Gastrocnemius medialis (tissue), 4 donors: ENCODE measurements around the gene MKNK1. TPM values are rescaled to one million over a fixed set of nuclear protein-coding genes. Genes with fewer than 3 reads are reported as not detected.

Experiments
- ATAC-seq, 2 donors: fragments of 150-250 bp; one replicate each; pipeline ENCODE4 v1.9.1; 2016
- DNase-seq, 2 donors: peaks; one replicate each; pipeline ENCODE4 v3.0.0-alpha.2; 2019
- H3K27ac ChIP-seq, 4 donors: fragments of 200-600 bp; sonication (generic); 1 replicate in 1 of 4; 2 replicates in 3 of 4; pipeline ENCODE4 v1.5.1; 2016 to 2018; ENCODE audit warnings: mild to moderate bottlenecking in 2 of 4, moderate library complexity in 1 of 4
- H3K27me3 ChIP-seq, 3 donors: fragments of 200-600 bp; sonication (generic) in 2 of 3; 1 replicate in 1 of 3; 2 replicates in 2 of 3; pipeline versions ENCODE4 v1.5.1 to v1.6.0; 2016 to 2019; ENCODE audit warnings: mild to moderate bottlenecking in 1 of 3, moderate library complexity in 1 of 3
- H3K36me3 ChIP-seq, 2 donors: fragments of 200-600 bp; sonication (generic) in 1 of 2; one replicate each; pipeline ENCODE4 v1.5.1; 2017 to 2018
- H3K4me1 ChIP-seq, 2 donors: fragments of 200-600 bp; sonication (generic) in 1 of 2; one replicate each; pipeline ENCODE4 v1.5.1; 2016 to 2017; ENCODE audit warnings: mild to moderate bottlenecking in 2 of 2
- H3K4me3 ChIP-seq, 4 donors: fragments of 200-600 bp; sonication (generic) in 3 of 4; 1 replicate in 1 of 4; 2 replicates in 3 of 4; pipeline ENCODE4 v1.5.1; 2016 to 2019; ENCODE audit warnings: mild to moderate bottlenecking in 2 of 4
- H3K9me3 ChIP-seq, 3 donors: fragments of 200-600 bp; sonication (generic) in 2 of 3; 1 replicate in 1 of 3; 2 replicates in 2 of 3; pipeline ENCODE4 v1.5.1; 2016 to 2019
- CTCF ChIP-seq, 5 experiments: fragments of 450-650 bp in 3 of 5; fragments of 200-600 bp in 2 of 5; sonication (generic) in 2 of 5; IDR thresholded peaks in 4 of 5; conservative IDR thresholded peaks in 1 of 5; 1 replicate in 4 of 5; 2 replicates in 1 of 5; pipeline ENCODE4 v1.5.1; 2016 to 2019; ENCODE audit warnings: antibody characterized with exemption in 5 of 5, mild to moderate bottlenecking in 3 of 5, moderate library complexity in 3 of 5
- POLR2A ChIP-seq, 2 donors: fragments of 450-650 bp; IDR thresholded peaks; one replicate each; pipeline ENCODE4 v1.6.1; 2017; ENCODE audit warnings: antibody characterized with exemption in 2 of 2, mild to moderate bottlenecking in 2 of 2, moderate library complexity in 2 of 2
- in situ Hi-C, 4 donors: fragments of 200-750 bp; cut with MboI; loops; one replicate each; pipeline versions ENCODE4 v1.15.0 to v1.8.0; 2017; ENCODE audit warnings: low sequenced_read_pairs in 4 of 4
- intact Hi-C: fragments of 100-400 bp; cut with DNase I; formaldehyde crosslinking; loops from one replicate; pipeline ENCODE4 v1.15.1; 2023; ENCODE audit warnings: low total_unique reads
- total RNA-seq, 4 donors: library from RNA; depleted of rRNA; stranded (reverse); fragments of >200 nt; gene quantifications; one replicate each; pipeline versions ENCODE4 v1.1.0 to v1.2.3, GENCODE V29; 2016

Gene MKNK1
- total RNA-seq, 4 donors from 2014 or later: 23.7 to 63.5 (median 43.4) TPM

GRCh38 chr1:46617108-46617800 is 13.2 kb upstream of the MKNK1 start:
- H3K4me3 ChIP-seq: peak overlapping the region; percentile 77 to 89 (median 82)
- no peaks in the 10 kb centered on the region for H3K36me3 ChIP-seq
- no peaks in the 10 kb centered on the region for H3K9me3 ChIP-seq
- peaks cover 39 to 44% of the 10 kb centered on the region in 2 donors for H3K4me1 ChIP-seq
- TF ChIP-seq POLR2A (IDR thresholded peaks at IDR 0.05) (no peak), CTCF (IDR thresholded peaks at IDR 0.05 in 4 of 5, conservative IDR thresholded peaks at IDR 0.05 in 1 of 5) (no peak)
- in situ Hi-C loops: loop anchor here in 2 of 4 donors (5.0 to 10.0 kb wide), 2 partner anchors 98 to 110 kb away; partner anchors contain the start of gene EFCAB14 (in 1 of the 2)
- intact Hi-C loops: loop anchor here (2.0 kb wide), 1 partner anchor 52 kb away; the partner anchor contains the start of gene ATPAF1
- DNase-seq (no peak), ATAC-seq (peak; percentile 25 to 34)
- peak overlapping the region; percentile 95 to 98 (median 96) for H3K27ac ChIP-seq
- H3K27me3 ChIP-seq: no peaks in the 10 kb centered on the region

- peak within 1 kb of the TSS; percentile 95 to 98 (median 96) for H3K27ac ChIP-seq
- peak within 1 kb of the TSS; percentile 77 to 89 (median 82) for H3K4me3 ChIP-seq
- no peaks in the 10 kb centered on the region for H3K9me3 ChIP-seq
- H3K36me3 ChIP-seq: peaks cover 0 to 2% of the 10 kb centered on the region in 2 donors
- TF ChIP-seq CTCF (IDR thresholded peaks at IDR 0.05 in 4 of 5, conservative IDR thresholded peaks at IDR 0.05 in 1 of 5) (no peak), POLR2A (IDR thresholded peaks at IDR 0.05) (peak; percentile 89 to 96)
- intact Hi-C loops (loop anchor here (2.0 kb wide), 1 partner anchor 52 kb away; the partner anchor contains the start of gene ATPAF1), in situ Hi-C loops (loop anchor here in 2 of 4 donors (5.0 to 10.0 kb wide), 2 partner anchors 98 to 111 kb away; partner anchors contain the start of gene EFCAB14 (in 1 of the 2))
- H3K27me3 ChIP-seq: no peaks in the 10 kb centered on the region
- DNase-seq (peak; percentile 81 to 90), ATAC-seq (peak; percentile 60 to 65)
- peaks cover 47 to 52% of the 10 kb centered on the region in 2 donors for H3K4me1 ChIP-seq
These were observed 12.4 kb upstream of the MKNK1 start, which contains the start of gene MOB3C for GRCh38 chr1:46616277-46617107. MOB3C (minus strand) TSS chr1:46616811; CDS start chr1:46613321, 3,490 bp downstream.

- peak overlapping the region; percentile 77 to 89 (median 82) for H3K4me3 ChIP-seq
- in situ Hi-C loops (loop anchor here in 2 of 4 donors (5.0 to 10.0 kb wide), 2 partner anchors 99 to 112 kb away; partner anchors contain the start of gene EFCAB14 (in 1 of the 2)), intact Hi-C loops (loop anchor here (2.0 kb wide), 2 partner anchors 53 to 103 kb away; partner anchors contain the start of genes ATPAF1 and EFCAB14)
- peak overlapping the region; percentile 95 to 98 (median 96) for H3K27ac ChIP-seq
- no peaks in the 10 kb centered on the region for H3K27me3 ChIP-seq
- DNase-seq: no peak
- peaks cover 0 to 5% of the 10 kb centered on the region in 2 donors for H3K36me3 ChIP-seq
- no peaks in the 10 kb centered on the region for H3K9me3 ChIP-seq
- no peak for ATAC-seq
- H3K4me1 ChIP-seq: peaks cover 53 to 58% of the 10 kb centered on the region in 2 donors
- TF ChIP-seq CTCF (IDR thresholded peaks at IDR 0.05 in 4 of 5, conservative IDR thresholded peaks at IDR 0.05 in 1 of 5) (no peak), POLR2A (IDR thresholded peaks at IDR 0.05) (no peak)
These were observed 11.7 kb upstream of the MKNK1 start for GRCh38 chr1:46615735-46616134.

- TF ChIP-seq CTCF (IDR thresholded peaks at IDR 0.05 in 4 of 5, conservative IDR thresholded peaks at IDR 0.05 in 1 of 5) (no peak), POLR2A (IDR thresholded peaks at IDR 0.05) (no peak)
- Histone ChIP-seq H3K27me3 (no peaks in the 10 kb centered on the region), H3K4me1 (peaks cover 53 to 58% of the 10 kb centered on the region in 2 donors), H3K9me3 (no peaks in the 10 kb centered on the region), H3K27ac (peak overlapping the region; percentile 95 to 98 (median 96)), H3K36me3 (peaks cover 0 to 11% of the 10 kb centered on the region in 2 donors), H3K4me3 (peak overlapping the region; percentile 77 to 89 (median 82))
- in situ Hi-C loops (loop anchor here in 2 of 4 donors (5.0 to 10.0 kb wide), 2 partner anchors 100 to 112 kb away; partner anchors contain the start of gene EFCAB14 (in 1 of the 2)), intact Hi-C loops (loop anchor here (2.0 kb wide), 1 partner anchor 104 kb away; the partner anchor contains the start of gene EFCAB14)
- DNase-seq (no peak), ATAC-seq (no peak)
These were observed 11.0 kb upstream of the MKNK1 start for GRCh38 chr1:46615088-46615487.
